OCI-M1 (cell line): ENCODE data around the gene CPTP.

Experiments
- DNase-seq: peaks from one replicate; lab custom pipeline; 2025; lab: John Stamatoyannopoulos, UW

Gene CPTP

DNA sequence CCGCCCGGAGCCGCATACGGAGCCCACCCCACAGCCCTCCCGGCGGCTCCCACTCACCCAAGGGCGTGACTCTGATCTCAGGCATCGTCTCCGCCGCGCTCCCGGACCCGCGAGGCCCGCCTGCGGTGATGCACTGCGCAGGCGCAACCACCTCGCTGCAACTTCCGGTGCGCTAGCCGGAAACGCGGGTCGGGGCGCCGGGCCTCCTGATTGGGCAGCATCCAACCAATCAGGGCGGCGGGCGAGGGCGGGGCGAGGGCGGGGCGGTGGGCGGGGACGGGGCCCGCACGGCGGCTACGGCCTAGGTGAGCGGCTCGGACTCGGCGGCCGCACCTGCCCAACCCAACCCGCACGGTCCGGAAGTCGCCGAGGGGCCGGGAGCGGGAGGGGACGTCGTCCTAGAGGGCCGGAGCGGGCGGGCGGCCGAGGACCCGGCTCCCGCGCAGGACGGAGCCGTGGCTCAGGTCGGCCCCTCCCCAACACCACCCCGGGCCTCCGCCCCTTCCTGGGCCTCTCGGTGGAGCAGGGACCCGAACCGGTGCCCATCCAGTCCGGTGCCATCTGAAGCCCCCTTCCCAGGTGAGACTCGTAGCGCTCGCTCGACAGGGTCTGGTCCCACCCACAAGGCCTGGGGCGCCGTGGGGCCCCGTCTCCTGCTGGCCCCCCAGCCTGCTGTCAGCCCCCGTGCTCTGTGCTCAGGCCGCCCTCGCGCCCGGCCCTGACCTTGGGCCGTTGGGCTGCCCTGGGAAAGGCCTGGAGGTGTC, at the start of gene CPTP, which contains the start of gene INTS11:
CPTP (plus strand) TSS at position 279 of the 764 bp plus-strand sequence. CDS start 2,109 bp downstream, outside the sequence.
INTS11 (minus strand) TSS at position 137 of the 764 bp plus-strand sequence; CDS start at position 85, 52 bp downstream.
- DNase-seq, result peak; percentile 94

DNA sequence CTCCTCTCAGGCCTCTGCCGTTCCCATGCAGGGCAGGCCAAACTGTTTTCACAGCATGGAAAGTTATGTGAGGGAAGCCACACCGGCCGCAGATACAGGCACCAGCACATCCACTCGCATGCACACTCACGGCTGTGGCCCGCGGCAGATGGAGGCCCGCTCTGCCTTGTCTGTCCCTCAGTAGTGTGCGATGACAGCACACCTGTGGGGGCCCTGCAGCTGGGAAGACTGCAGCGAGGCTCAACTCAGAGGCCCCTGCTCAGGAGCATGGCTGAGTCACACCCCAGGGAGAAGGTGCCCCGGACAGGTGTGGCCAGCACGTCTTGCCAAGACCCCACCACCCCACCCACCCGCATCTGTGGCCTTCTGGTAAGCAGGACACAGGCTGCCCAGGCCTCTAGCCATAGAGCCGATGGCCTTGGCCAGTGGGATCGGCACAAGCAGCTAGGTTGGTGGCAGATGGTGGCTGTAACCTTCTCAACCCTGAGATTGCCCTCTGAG, 49.6 kb upstream of the CPTP start:
- no peak for DNase-seq

DNA sequence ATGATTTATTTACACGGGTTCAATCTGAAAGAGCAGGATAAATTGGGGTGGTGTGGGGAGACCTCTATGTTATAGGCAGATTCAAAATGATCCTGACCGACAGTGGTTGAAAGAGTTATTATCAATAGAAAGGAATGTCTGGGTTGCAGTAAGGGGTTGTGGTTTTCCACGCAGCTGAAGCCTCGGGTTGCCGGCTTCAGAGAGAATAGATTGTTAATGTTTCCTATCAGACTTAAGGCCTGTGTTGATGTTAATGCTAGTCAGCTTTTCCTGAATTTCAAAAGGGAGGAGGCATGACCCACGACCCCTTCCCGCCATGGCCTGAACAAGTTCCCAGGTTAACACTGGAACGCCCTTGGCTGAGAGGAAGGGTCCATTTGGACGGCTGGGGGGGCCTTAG, 48.8 kb upstream of the CPTP start:
- DNase-seq, result no peak

DNA sequence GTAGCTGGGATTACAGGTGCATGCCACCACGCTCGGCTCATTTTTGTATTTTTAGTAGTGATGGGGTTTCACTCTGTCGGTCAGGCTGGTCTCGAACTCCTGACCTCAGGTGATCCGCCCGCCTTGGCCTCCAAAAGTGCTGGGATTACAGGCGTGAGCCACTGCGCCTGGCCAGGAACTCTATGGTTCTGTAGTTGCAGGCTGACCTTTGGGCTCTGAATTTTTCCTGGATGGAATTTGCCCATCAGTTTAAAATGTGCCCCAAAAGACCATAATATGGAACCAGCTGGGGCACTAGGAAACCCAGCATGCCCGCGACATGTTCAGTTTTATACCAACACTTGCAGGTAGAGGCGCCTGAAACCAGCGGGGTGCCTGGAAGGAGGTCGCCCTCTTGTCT, 46.0 kb upstream of the CPTP start:
- DNase-seq, result no peak

DNA sequence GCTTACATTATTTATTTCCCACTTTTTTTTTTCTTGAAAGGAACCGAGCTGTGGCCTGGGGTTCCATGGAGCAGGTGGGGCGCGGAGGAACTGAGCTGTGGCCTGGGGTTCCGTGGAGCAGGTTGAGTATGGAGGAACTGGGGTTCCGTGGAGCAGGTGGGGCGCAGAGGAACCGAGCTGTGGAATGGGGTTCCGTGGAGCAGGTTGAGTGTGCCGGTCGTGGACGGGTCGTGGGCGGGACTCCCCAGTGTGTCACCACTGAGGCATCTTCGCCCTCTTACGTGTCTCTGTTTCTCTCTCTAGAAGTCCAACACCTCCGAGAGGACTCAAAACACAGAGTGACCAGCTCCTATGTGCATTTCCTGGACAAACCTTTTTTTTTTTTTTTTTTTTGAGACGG, 45.6 kb upstream of the CPTP start:
- DNase-seq, result no peak

DNA sequence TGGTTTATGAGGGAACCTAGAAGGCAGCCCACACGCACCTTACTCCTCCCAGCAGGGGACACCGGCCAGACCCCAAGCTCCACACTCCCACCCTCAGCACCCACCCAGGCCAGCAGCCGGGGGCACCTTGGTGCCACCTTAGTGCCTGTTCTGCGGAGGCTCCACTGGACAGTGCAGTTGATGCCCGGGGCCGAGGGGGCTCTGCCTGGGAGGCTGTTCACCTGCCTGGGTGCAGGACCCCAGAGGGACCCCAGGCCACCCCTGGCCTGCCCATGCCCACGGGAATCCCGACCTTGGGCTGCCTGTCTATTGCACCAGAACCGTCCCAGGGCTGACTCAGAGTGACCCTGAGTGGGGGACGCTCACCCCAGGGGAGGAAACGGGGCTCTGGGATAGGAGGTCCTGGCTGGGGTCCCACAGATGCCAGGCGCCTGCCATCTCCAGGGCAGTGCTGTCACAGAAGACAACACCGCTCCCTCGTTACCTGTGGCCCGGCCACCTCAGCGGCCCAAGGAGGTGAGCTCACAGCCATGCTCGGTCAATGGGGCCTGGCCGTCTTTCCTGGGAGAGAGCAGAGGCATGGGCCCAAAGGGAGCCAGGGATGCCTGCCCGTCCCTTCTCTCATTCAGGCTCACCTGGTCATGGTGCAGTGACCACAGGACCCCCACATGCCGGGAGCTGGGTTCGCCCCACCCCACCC, 43.7 kb upstream of the CPTP start:
- DNase-seq, result no peak

DNA sequence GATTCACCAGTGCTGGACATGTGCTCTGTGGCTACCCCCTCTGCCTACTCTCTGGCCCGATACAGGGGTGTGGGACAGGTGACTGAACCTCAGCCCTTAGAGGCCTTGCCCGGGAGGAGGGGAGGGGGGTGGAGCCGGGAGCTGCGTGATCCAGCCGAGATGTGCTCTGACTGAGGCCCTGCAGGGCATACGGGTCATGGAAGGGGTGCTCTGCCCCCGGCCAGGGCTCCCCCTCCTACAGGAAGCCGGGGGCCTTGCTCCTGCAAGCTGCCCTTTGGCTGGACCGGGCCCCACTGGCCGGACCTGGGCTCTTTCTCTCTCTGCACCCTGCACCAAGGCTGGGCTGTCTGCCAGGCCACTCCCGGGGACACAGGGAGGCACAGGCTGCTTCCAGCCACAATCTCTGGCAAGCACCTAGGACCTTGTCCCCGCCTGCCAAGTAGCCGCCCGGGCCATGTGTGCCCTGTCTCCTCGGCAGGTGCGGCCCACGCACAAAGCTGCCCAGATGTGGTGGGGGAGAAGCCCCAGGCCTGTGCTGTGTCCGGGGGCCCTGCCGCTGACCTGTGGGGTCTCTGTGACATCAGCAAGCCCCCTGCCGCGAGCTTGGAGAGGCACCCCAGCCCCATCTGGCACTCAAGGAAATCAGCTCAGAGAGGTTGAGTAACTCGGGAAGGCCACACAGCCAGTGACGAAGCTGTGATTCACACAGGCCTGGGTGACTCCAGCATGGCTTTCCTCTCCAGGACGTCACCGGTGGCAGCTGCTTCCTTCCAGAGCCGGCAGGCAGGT, 42.9 kb upstream of the CPTP start:
- DNase-seq, result no peak

DNA sequence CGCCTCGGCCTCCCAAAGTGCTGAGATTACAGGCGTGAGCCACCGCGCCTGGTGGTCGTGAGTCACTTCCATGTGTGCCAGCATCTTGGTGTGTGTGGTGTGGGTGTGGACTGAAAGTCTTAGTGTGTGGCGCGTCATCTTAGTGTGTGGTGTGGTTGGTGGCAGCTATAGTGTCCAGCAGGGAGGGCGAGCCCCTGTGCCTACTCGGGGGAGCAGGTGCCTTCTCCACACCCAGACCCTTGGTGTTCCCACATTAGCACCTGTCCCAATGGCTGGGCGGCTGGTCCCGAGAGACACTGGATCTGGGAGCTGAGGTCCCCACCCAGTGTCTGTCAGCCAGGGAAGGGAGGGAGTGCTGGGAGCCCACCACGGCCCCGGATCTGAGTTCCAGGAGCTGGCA, 41.6 kb upstream of the CPTP start:
- DNase-seq, result no peak

DNA sequence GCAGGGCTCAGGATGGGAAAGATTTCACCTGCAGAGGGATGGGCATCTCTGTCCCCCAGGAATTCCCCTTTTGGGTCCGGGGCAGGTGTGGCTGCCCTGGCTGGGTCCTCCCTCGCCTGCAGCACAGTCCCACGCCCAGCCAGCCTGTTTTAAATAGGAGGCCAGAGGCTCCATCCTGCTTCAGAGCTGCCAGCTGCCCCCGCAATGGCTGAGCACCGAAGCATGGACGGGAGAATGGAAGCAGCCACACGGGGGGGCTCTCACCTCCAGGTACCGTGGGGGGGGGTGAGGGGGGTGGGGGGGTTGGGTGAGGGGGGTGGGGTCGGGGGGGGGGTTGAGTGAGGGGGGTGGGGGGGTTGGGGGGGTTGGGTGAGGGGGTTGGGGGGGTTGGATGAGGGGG, 40.8 kb upstream of the CPTP start:
- DNase-seq, result peak; percentile 24

DNA sequence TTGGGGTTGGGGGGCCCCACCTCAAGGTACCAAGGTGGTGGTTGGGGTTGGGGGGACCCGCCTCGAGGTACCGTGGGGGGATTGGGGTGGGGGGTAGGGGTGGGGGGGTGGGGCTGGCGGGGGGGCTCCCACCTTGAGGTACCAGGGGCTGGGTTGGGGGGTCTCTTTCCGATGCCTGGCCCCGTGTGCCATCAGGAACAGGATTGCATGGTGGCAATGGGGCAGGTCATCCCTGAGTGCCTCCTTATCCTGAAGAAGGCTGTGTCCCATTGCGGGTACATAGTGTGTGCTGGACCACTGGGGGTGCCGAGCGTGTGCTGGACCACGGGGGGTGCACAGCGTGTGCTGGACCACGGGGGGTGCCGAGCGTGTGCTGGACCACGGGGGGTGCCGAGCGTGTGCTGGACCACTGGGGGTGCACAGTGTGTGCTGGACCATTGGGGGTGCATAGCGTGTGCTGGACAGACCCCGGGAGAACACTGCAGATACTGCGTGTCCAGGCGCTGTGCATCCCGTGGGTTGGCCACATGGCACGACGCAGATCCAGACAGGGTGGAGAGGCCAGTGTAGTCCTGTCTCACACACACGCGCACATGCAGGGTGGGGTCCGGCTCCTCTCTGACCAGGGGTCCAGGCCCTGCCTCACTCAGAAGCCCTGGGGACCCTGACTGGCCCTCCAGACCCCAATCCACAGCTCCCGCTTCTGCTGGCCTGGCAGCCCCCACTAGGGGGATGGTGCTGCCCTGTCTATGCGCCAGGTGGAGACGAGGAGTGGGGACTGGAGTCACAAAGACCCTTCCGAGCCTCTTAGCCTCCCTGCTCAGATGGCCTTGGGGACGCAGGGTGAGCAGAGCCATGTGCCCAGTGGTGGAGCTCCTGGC, 40.1 kb upstream of the CPTP start:
- DNase-seq, result no peak

DNA sequence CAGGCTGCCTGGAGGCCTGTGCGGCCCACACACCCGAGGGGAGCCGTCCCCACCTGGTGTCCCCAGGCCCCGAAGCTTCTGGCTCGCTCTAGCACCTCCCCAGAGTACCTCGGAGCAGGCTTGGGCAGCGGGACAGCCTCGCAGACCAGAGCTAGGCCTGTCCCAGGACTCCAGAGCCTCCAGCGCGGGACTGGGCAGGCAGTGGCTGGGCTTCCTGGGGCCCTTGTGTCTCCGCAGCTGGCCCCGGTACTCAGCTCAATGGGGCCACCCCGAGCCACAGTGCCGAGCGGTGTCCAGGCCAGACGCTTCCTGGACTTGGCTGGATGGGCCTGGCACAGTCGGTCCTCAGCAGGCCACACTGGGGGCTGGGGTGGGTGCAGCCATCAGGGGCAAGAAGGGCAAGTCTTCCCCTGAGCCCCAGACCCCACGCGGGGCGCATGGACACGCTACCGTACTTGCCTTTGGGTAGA, 39.5 kb upstream of the CPTP start:
- DNase-seq, result no peak

DNA sequence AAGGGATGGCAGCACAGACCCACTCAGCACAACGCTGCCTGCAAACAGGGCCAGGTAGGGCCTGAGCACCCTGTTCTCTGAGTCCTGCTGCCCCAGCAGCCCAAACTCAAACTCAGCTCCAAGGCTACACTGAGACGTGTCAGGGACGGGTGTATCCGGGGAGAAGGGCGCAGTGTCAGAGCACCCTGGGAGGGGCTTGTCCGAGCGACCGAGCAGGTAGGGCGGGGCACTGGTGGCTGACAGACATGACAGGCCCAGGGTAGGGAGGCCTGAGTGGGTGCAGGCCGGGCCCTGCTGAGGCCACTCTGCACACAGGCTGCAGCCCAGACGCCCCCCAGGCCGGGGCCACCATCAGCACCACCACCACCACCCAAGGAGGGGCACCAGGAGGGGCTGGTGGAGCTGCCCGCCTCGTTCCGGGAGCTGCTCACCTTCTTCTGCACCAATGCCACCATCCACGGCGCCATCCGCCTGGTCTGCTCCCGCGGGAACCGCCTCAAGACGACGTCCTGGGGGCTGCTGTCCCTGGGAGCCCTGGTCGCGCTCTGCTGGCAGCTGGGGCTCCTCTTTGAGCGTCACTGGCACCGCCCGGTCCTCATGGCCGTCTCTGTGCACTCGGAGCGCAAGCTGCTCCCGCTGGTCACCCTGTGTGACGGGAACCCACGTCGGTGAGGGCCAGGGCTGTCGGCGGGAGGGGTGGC, 38.8 kb upstream of the CPTP start:
- DNase-seq, result no peak

DNA sequence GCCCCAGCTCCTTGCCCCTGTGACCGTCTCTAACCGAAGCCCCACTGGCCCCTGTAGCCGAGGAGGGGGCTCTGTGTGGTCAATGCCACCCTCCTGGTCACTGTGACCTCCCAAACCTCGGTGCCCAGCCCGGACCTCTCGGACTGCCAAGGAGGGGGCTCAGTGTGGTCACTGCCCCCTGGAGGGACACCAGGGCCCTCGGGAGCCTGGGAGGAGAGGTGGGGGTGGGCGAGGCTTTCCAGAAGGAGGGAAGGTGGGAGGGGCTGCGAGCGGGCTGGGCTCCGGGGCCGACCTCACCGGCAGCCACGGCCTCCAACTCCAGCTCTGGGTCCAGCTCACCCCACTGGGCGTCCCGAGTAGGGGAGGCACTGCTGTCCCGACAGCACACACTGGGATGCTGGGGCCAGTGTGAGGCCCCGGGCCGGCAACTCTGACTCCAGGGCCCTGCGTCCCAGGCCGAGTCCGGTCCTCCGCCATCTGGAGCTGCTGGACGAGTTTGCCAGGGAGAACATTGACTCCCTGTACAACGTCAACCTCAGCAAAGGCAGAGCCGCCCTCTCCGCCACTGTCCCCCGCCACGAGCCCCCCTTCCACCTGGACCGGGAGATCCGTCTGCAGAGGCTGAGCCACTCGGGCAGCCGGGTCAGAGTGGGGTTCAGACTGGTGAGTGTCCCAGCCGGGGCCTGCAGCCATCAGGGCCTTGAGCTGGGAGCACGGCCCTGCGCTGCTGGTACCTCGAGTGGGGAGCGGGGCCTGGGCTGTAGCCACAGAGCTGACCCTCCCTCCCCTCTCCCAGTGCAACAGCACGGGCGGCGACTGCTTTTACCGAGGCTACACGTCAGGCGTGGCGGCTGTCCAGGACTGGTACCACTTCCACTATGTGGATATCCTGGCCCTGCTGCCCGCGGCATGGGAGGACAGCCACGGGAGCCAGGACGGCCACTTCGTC, 38.0 kb upstream of the CPTP start:
- DNase-seq, result no peak

DNA sequence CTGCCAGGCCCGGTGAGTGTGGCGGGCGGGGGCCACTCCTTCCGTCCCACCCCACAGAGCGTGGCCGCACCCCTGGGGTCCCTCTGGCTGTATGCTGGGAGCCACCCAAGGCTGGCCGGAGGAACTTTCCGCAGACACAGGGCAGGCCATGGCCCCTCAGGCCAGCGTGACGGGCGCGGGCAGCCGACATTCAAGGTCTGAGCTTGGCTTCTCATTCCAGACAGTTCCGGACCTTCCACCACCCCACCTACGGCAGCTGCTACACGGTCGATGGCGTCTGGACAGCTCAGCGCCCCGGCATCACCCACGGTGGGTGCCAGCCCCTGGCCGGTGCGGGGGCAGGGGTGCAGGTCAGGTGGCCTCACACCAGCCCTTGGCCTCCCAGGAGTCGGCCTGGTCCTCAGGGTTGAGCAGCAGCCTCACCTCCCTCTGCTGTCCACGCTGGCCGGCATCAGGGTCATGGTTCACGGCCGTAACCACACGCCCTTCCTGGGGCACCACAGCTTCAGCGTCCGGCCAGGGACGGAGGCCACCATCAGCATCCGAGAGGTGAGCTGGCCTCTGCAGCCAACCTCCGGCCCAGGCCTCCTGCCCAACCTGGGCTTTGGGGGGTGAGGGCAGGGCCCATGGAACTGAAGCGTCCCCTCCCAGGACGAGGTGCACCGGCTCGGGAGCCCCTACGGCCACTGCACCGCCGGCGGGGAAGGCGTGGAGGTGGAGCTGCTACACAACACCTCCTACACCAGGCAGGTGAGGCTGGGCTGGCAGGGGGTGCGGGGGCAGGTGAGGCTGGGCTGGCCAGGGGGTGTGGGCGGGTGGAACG, 37.1 kb upstream of the CPTP start:
- DNase-seq, result no peak

DNA sequence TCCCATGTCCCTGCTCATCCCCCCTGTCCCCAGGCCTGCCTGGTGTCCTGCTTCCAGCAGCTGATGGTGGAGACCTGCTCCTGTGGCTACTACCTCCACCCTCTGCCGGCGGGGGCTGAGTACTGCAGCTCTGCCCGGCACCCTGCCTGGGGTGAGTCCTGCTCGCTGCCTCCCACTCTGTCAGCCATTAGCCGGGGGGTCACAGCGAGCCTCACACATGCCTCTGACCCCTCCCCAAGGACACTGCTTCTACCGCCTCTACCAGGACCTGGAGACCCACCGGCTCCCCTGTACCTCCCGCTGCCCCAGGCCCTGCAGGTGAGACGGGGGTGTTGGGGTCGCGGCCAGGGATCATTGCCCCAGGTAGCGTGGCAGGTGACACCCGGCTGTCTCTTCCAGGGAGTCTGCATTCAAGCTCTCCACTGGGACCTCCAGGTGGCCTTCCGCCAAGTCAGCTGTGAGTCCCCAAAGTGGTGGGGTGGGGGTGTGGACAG, 34.3 kb upstream of the CPTP start:
- DNase-seq, result peak; percentile 69

DNA sequence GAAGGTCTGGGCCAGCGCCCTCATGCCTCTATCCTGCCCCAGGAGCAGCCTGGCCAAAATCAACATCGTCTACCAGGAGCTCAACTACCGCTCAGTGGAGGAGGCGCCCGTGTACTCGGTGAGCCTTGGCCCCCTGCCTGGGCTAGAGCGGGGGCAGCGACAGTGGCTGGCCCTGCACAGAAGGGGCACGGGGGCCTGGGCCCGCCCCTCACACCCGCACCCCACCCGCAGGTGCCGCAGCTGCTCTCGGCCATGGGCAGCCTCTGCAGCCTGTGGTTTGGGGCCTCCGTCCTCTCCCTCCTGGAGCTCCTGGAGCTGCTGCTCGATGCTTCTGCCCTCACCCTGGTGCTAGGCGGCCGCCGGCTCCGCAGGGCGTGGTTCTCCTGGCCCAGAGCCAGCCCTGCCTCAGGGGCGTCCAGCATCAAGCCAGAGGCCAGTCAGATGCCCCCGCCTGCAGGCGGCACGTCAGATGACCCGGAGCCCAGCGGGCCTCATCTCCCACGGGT, 33.5 kb upstream of the CPTP start:
- peak; percentile 25 for DNase-seq

DNA sequence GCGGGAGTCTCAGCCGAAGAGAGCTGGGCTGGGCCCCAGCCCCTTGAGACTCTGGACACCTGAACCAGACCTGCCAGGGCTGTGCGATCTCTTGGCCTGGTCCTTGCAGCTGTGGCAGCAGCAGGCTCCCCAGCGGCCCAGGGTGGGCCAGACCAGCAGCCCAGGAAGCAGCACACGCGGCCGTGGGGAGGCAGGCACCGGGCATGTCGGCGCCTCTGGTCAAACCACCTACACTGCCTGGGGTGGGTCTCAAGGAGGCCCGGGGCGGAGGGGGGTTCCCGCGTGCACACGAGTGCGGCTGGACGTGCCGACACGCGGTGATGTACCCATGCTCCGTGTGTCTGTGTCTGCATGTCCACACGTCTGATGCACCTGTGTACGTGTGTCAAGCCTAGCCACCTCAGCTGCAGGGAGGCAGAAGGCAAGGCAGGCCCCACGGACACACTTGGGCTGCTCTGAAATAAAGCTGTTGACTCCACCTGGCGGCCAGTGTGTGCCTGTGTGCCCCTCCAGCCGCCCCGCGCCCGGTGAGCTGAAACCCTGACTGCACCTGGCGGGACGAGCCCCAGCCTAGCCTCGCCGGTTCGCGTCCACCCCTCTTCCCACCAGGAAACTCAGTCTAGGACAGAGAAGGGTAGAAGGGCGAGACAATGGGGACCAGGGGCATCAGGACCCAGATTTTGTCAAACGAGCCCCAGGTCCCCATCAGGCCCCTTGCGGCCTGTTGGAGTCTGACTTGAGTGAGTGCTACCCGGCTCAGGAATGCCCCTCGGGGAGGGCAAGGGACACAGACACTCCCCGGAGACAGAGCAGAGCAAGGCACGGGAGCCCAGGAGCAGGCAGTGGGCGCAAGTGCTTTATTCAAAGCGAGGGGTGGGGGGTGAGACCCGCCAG, 32.8 kb upstream of the CPTP start:
- DNase-seq, result peak; percentile 60
